Kidney epithelial cell (primary cell): ENCODE measurements around the gene LGALS1. TPM values are rescaled to one million over a fixed set of nuclear protein-coding genes. Genes with fewer than 3 reads are reported as not detected.
"Not testable (repeated sequence)": the region's sequence is repeated elsewhere in the genome, so short reads cannot be mapped to it uniquely, and the experiment has no call there.

ENCODE experiments used
- DNase-seq: peaks from one replicate; pipeline ENCODE4 v3.0.0-alpha.2; 2010; ENCODE audit warnings: low read depth
- H3K27me3 ChIP-seq: 2 replicates; pipeline ENCODE4 v1.6.0; 2011; ENCODE audit warnings: low read length; ENCODE audit not compliant: control insufficient read depth, insufficient read depth
- H3K36me3 ChIP-seq: 2 replicates; pipeline ENCODE4 v1.5.1; 2011; ENCODE audit warnings: low read length; ENCODE audit not compliant: control insufficient read depth, insufficient read depth
- H3K4me3 ChIP-seq: 2 replicates; pipeline ENCODE4 v1.5.1; 2011; ENCODE audit warnings: low read depth, mild to moderate bottlenecking, control low read depth, low read length
- total RNA-seq: library from RNA; depleted of rRNA; stranded (reverse); fragments of >200 nt; gene quantifications from 2 replicates; pipeline ENCODE4 v1.2.3, GENCODE V29; 2015
- TF ChIP-seq, protein P1 (sequence below): IDR thresholded peaks from 2 replicates; pipeline ENCODE4 v1.5.1; 2011; ENCODE audit warnings: mild to moderate bottlenecking, moderate library complexity, low read length, control low read depth, inconsistent platforms; ENCODE audit not compliant: insufficient read depth, poor library complexity, severe bottlenecking

Gene LGALS1
- total RNA-seq, 1 donor from 2014 or later = 806 TPM

DNA sequence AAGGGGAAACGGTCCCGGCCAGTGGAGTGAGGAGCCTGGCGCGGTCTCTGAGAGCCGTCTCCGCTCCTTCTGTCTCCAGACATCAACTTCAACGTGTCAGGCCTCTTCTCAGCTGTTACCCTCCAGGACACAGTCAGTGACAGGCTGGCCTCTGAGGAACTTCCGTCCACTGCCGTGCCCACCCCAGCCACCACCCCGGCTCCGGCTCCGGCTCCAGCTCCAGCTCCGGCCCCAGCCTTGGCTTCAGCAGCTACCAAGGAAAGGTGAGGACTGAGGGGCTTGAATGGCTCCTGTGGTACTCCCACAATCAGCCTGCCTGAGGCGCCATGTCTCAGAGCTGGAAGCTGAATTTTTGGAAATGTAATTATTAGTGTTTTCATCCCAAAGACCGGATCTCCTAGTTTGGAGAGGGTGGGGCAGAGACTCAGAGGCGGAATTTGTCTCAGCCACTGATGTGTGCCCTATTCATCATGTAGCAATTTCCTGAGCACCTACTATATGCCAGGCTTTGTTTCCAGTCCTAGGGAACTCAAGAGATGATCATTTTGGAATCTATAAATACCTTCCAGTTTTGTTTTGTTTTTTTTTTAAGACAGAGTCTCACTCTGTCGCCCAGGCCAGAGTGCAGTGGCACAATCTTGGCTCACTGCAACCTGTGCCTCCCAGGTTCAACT is 24.8 kb upstream of the LGALS1 start:
- Histone ChIP-seq H3K4me3 (no peak overlapping the region), H3K27me3 (no peaks in the 10 kb centered on the region), H3K36me3 (peaks cover 5% of the 10 kb centered on the region)
- DNase-seq = no peak
- TF ChIP-seq, protein P1, sequence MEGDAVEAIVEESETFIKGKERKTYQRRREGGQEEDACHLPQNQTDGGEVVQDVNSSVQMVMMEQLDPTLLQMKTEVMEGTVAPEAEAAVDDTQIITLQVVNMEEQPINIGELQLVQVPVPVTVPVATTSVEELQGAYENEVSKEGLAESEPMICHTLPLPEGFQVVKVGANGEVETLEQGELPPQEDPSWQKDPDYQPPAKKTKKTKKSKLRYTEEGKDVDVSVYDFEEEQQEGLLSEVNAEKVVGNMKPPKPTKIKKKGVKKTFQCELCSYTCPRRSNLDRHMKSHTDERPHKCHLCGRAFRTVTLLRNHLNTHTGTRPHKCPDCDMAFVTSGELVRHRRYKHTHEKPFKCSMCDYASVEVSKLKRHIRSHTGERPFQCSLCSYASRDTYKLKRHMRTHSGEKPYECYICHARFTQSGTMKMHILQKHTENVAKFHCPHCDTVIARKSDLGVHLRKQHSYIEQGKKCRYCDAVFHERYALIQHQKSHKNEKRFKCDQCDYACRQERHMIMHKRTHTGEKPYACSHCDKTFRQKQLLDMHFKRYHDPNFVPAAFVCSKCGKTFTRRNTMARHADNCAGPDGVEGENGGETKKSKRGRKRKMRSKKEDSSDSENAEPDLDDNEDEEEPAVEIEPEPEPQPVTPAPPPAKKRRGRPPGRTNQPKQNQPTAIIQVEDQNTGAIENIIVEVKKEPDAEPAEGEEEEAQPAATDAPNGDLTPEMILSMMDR = no peak

DNA sequence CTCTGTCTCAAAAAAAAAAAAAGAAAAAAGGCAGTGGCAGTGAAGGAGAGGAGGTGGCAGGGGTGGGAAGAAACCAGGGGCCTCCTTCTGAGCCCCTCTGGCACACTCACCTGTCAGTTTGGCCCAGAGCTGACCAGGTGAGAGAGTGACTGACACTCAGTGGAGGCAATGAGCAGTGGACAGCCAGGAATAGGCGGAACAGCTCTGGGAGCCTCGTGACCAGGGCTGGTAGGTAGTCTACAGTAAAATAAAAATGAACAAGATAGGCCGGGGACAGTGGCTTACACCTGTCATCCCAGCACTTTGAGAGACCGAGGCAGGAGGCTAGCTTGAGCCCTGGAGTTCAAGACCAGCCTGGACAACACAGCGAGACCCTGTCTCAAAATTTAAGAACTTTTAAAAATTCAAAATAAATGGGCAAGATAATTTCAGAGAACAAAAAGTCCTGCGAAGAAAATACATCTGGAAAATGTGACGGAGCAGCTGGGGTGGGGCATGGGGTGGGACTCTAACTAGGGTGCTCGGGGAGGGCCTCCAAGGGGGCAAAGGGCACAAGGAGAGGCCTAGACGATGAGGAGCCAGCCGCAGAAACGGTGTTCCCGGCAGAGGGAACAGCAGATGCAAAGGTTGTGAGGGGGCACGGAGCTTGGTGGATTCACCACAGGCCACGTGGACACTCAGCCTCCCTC is 20.7 kb upstream of the LGALS1 start:
- Histone ChIP-seq H3K36me3 (peaks cover 5% of the 10 kb centered on the region), H3K4me3 (no peak overlapping the region), H3K27me3 (no peaks in the 10 kb centered on the region)
- DNase-seq = no peak
- TF ChIP-seq, protein P1 = no peak

DNA sequence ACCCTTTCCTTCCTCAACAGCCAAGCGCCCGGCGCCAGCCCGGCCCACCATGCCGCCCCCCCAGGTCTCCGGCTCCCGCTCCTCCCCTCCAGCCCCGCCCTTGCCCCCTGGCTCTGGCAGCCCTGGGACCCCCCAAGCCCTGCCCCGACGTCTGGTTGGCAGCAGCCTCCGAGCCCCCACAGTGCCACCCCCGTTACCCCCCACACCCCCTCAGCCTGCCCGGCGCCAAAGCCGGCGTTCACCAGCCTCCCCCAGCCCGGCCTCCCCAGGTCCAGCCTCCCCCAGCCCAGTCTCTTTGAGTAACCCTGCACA is 20.2 kb upstream of the LGALS1 start:
- no peak for DNase-seq
- no peaks in the 10 kb centered on the region for H3K27me3 ChIP-seq
- peaks cover 4% of the 10 kb centered on the region for H3K36me3 ChIP-seq
- no peak overlapping the region for H3K4me3 ChIP-seq
- TF ChIP-seq, protein P1 = no peak

DNA sequence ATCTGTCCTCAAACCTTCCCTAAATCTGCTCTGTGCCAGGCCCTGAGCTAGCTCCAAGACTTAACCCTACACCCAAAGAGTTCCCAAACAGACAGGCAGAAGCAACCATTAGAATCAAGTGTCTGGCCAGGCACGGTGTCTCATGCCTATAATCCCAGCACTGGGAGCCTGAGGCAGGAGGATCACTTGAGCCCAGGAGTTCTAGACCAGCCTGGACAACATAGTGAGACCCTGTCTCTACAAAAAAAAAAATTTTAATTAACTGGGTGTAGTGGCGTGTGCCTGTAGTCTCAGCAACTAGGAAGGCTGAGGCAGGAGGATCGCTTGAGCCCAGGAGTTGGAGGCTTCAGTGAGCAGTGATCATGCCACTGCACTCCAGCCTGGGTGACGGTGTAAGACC is 18.9 kb upstream of the LGALS1 start:
- not testable (repeated sequence) for H3K27me3 ChIP-seq, DNase-seq, H3K4me3 ChIP-seq, H3K36me3 ChIP-seq

DNA sequence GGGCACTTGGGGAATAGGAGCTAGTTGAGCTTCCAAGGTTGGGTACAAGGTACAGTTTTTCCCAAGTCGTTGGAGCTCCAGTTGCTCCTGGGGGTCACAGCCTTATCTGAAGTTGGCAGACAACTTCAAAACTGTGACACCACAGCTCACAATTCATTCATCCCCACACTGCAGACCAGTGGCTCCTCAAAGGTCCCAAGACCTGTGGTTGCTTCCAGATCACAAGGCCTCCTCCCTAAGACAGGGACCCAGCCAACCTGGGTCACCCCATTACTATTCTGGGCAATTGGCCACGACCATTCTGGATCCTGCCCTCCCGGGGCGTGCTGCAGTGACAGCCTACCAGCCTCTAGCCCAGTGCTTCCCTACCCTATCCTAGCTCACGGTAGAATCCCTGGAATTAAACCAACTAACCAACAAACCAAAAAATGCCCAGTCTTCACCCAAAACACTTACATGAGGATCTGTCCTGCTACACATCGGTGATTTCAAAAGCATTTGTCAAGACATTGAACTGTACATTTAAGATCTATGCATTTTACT is 17.8 kb upstream of the LGALS1 start:
- TF ChIP-seq, protein P1 = no peak
- no peak for DNase-seq
- peaks cover 1% of the 10 kb centered on the region for H3K36me3 ChIP-seq
- H3K27me3 ChIP-seq = no peaks in the 10 kb centered on the region
- peak overlapping the region; percentile 41 for H3K4me3 ChIP-seq

DNA sequence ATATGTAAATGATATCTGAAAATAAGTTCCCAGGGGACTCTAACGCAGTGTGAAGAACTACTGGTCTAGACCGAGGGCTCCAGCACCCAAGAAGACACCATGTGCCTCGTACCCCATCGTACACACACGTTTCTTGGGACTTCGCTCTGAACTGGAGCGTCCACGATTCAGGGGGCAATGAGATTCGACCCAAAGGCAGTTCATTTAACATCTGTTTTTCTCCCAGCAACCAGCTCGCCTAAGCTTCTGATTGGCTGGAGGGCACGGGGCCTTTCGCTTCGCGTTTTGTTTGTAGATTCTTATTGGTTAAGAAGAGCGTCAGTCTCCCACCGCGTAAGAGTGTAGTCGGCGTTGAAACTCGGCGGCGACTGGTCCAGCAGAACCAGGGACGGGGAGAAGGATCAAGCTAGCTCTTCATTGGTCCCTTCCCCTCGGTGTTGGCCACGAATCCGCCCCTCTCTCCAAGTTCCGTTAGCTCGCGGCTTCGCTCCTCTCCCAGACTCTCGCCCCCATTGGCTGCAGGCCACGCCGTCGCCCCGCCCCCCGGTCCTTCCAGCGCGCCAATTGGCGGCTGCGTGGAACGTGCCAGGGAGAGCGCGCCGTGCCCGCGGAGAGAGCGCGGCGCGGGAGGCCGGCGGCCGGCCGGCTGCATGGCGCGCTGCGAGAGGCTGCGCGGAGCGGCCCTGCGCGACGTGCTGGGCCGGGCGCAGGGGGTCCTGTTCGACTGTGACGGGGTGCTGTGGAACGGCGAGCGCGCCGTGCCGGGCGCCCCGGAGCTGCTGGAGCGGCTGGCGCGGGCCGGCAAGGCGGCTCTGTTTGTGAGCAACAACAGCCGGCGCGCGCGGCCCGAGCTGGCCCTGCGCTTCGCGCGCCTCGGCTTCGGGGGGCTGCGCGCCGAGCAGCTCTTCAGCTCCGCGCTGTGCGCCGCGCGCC is 17.0 kb upstream of the LGALS1 start, which contains the start of gene PDXP:
Gene PDXP, plus strand, starts transcription at position 591 of the 933 bp plus-strand sequence. Its CDS starts 60 bp downstream, at position 651.
- Histone ChIP-seq H3K27me3 (no peaks in the 10 kb centered on the region), H3K4me3 (peak within 1 kb of the TSS; percentile 73), H3K36me3 (peaks cover 1% of the 10 kb centered on the region)
- DNase-seq = peak; percentile 100
- TF ChIP-seq, protein P1 = no peak
